Suppressor macrophage treated with lipopolysaccharide for 4 hours (primary cell): ENCODE data around the gene RASGRF2.
"Not testable (repeated sequence)": the region's sequence is repeated elsewhere in the genome, so short reads cannot be mapped to it uniquely, and the experiment has no call there.

Source experiments
- DNase-seq: peaks from one replicate; pipeline ENCODE4 v3.0.0-alpha.2; 2020

RASGRF2 gene

GRCh38 chr5:81247441-81247972 lies 287.3 kb downstream of the RASGRF2 start:
- no peak for DNase-seq

GRCh38 chr5:81249240-81249639 lies 289.1 kb downstream of the RASGRF2 start:
- DNase-seq: no peak

DNA sequence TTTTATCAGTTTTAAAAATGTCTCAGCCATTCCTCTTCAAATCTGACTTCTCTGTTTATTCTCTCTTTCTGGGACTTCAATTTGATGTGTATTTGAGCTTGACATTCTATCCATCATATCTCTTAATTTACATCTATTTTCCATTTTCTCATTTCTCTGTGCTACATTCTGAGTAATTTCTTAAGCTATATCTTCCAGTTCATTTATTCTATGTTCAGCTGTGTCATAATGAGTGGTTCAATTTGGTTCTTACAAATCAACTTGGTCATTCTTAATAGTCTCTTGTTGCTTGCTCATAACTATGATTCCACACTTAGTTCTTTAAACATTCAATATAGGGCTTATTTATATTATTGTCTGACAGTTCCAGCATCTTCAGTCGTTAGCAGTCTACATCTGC lies 289.8 kb downstream of the RASGRF2 start:
- DNase-seq: no peak

GRCh38 chr5:81251922-81252321 lies 291.8 kb downstream of the RASGRF2 start:
- DNase-seq: no peak

GRCh38 chr5:81252904-81253303 lies 292.7 kb downstream of the RASGRF2 start:
- no peak for DNase-seq

GRCh38 chr5:81253875-81254274 lies 293.7 kb downstream of the RASGRF2 start:
- no peak for DNase-seq

DNA sequence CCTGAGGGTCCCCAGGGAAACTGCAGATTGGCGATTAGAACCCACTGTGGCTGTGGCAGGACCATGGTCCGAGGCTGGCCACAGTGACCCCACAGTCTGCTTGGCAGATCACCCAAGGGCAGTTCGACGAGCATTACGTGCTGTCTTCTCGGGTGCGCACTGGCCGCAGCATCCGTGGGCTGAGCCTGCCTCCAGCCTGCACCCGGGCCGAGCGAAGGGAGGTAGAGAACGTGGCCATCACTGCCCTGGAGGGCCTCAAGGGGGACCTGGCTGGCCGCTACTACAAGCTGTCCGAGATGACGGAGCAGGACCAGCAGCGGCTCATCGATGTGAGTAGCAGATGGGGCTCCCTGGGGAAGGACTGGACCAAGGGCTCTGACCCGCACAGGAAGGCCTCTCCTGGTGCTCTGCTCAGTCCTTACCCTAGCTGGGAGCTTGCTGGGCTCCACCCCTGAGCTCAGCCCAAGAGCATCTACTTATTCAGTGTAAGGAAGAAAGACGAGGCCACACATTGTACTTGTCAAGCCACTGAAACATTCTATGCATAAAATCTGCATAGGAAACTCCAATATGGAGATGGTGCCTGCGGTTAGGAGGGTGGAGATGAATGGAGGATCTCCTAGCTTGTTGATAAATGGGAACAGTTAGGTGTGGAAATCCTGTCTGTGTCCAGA lies 294.9 kb downstream of the RASGRF2 start:
- DNase-seq: no peak

DNA sequence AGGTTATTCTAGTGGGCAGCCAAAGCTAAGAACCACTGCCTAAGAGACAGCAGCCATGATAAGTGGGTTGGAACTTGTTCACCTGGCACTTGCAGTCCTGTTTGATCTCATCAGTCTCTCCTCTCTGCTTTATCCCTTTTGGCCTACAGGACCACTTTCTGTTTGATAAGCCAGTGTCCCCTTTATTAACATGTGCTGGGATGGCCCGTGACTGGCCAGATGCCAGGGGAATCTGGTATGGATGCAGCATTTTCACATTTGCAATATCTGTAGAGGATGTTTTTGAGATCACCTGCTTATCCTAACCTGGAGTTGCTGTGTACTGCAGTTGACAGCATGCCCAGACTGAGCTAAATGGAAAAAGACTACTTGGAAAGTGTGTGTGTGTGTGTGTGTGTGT lies 296.6 kb downstream of the RASGRF2 start:
- no peak for DNase-seq

DNA sequence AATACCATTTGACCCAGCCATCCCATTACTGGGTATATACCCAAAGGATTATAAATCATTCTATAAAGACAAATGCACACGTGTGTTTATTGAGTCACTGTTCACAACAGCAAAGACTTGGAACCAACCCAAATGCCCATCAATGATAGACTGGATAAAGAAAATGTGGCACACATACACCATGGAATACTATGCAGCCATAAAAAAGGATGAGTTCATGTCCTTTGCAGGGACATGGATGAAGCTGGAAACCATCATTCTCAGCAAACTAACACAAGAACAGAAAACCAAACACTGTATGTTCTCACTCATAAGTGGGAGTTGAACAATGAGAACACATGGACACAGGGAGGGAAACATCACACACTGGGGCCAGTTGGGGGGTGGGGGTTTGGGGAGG lies 302.6 kb downstream of the RASGRF2 start:
- not testable (repeated sequence) for DNase-seq

DNA sequence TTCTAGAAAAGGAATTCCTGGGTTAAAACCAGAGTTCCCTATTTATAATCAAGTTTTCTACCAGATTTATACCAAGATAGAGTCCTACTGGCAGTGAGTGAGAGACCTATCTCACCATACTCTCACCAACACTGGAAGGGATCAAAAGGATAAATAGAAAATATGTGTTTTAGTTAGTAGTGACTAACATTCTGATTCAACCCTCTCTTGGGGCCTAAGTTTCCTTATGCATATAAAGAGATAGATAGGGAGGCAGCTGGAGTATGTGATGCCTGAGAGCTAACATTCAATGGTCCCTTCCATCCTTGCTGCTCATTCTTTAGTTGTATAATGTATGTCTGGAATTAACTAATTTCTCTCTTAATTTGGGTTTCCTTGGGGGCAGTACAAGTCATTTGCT lies 304.9 kb downstream of the RASGRF2 start:
- no peak for DNase-seq

GRCh38 chr5:81268521-81269196 lies 308.5 kb downstream of the RASGRF2 start:
- peak; percentile 74 for DNase-seq

- DNase-seq: no peak
Measured at GRCh38 chr5:81269751-81270393, 309.7 kb downstream of the RASGRF2 start.

DNA sequence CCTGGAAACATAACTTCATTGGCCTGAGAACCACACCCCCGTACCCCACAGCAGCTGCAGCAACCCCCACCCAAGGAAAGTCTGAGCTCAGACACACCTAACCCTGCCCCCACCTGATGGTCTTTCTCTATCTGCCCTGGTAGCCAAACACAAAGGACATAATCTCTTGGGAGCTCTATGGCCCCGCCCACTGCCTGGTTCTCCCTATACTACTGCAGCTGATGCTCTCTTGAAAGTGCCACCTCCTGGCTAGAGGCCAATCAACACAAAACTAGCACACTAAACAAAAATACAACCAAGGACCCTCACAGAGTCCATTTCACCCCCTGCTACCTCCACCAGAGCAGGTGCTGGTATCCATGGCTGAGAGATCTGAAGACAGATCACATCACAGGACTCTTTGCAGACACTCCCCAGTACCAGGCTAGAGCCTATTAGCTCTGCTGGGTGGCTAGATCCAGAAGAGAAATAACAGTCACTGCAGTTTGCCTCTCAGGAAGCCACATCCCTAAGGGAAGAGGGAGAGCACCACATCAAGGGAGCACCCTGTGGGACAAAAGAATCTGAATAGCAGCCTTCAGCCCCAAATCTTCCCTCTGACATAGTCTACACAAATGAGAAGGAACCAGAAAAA lies 310.3 kb downstream of the RASGRF2 start:
- DNase-seq: not testable (repeated sequence)
